SK-N-SH (cell line): ENCODE measurements around the gene IQSEC1.

ENCODE experiments used
- CTCF ChIP-seq: fragments of 200-600 bp; sonication (generic); IDR thresholded peaks from 2 replicates; pipeline ENCODE4 v1.6.1; 2017; ENCODE audit warnings: antibody characterized with exemption, mild to moderate bottlenecking, moderate library complexity
- RAD21 ChIP-seq: IDR thresholded peaks from 2 replicates; pipeline ENCODE4 v1.6.1; 2012; ENCODE audit warnings: mild to moderate bottlenecking, low read length
- YY1 ChIP-seq: IDR thresholded peaks from 2 replicates; pipeline ENCODE4 v1.4.0; 2012; ENCODE audit warnings: low read depth, mild to moderate bottlenecking

GRCh38 chr3:12890610-12891390 is 182.4 kb downstream of the IQSEC1 start:
- TF ChIP-seq RAD21, result no peak
- TF ChIP-seq CTCF, result no peak
- no peak for TF ChIP-seq YY1
